Hindlimb muscle (tissue), 1 donor: Measurements from ENCODE around the gene COL4A2. TPM values are rescaled to one million over a fixed set of nuclear protein-coding genes. Genes with fewer than 3 reads are reported as not detected.
"Not testable (repeated sequence)": the region's sequence is repeated elsewhere in the genome, so short reads cannot be mapped to it uniquely, and the experiment has no call there.

Experiments
- DNase-seq: peaks from one replicate; pipeline ENCODE4 v3.0.0-alpha.2; 2013
- polyA plus RNA-seq: library from polyadenylated mRNA; unstranded; fragments of 120-200 nt; gene quantifications from one replicate; pipeline ENCODE4 v1.2.1, GENCODE V29; 2013; ENCODE audit not compliant: insufficient read length

Gene COL4A2
- polyA plus RNA-seq, 1 donor, result 562 TPM

DNA sequence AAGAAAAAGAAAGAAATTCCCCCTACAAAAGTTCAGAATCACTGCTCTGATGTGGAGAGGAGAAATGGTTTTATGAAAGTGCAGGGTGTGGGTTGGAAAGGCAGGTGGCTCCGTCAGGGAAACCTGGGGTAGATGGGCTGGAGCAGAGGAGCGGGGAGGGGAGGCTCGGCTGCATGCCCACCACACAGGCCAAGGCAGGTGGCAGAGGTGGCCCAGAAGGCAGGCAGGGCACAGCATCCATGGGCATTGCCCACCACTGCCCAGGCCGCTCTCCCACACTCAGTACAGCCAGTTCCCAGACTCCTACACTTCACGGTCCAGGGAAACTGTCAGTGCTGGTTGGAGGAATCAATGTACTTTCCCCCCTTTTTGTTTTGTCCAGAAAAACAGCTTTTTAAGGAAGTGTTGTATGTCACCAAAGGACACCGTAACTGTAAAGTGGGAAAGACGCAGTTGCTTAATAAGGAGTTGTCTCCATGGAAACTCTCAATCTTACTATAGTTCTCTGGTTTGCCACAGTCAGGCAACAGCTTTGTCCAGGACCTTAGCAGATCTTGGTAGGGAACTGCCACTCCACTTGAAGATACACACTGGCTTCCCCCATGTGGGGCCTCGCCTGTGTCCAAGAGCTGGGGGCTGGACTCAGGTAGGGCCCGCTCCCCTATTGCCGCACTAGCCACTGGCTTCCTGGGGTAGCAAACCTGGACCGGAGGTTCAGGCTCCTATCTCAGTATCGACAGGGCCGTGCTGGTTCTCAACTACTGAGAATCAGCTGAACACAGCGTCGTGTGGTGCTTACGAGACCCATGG is 171.5 kb downstream of the COL4A2 start:
- DNase-seq, result no peak

DNA sequence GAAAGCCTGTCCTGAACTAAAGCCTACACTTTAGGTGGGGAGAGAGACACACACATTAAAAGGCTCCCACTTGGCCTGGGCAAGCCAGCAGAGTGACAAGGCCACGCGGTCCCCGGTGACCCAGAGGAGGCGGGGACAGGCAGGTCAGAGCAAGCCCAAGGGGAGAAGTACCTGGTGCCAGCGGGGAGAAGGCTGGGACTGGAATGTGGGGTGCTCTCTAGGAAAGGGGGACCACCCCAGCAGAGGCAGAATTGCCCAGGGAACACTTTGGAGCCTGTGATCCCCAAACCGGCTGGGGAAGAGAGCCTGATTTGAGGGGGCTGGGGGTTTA is 172.1 kb downstream of the COL4A2 start:
- DNase-seq, result no peak

DNA sequence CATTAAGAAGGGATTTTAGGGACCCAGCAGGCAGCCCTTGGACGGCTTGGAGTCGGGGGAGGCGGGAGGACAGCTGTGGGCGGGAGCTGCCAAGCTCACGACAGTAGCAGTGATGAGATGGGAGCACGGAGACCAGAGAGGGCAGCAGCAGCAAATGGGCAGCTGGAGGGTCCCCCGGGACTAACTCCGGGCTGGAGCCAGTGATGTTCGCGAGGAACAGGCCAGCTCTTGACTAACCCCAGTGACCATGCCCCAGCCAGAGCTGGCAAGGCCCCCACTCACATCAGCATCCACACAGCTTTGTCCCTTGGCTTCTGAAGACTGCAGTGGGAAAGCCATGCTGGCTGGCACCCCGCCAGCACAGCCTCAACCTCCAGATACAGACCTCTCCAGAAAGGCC is 172.6 kb downstream of the COL4A2 start:
- no peak for DNase-seq

DNA sequence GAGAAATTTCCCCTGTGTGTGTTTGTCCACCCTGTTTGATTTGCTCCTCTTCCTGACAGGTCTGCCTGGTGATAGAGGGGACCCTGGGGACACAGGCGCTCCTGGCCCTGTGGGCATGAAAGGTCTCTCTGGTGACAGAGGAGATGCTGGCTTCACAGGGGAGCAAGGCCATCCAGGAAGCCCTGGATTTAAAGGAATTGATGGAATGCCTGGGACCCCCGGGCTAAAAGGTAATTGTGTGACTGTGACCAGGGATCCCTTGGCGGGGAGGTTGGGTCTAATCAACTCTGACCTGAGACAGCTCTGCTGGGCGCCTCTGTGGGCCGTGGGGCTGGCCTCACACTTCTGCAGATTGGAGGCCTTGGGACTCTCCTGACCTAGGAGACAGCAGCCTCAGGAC is 173.1 kb downstream of the COL4A2 start:
- DNase-seq, result no peak

DNA sequence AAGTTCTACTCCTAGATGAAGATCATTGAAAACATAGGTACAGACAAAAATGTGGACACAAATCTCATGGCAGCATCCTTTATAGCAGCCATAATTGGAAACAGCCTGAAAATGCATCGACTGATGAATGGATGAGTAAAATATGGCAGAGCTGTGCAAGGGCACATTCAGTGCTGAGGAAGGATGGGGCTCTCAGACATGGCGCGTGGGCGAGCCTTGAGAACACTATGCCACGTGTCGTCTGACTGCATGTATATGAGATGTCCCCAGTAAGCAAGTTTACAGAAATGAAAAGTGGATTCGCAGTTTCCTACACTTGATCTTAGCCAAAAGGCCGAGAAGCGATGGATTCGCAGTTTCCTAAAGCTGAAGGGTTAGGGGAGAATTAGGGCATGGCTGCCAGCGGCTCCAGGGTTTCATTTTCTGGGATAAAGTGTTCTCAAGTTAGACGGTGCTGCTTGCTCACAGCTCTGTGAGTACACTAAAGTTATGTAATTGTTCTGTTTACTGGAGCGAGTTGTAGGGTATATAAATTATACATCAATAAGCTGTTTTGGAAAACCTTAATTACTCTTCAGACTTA is 176.4 kb downstream of the COL4A2 start:
- DNase-seq, result no peak

DNA sequence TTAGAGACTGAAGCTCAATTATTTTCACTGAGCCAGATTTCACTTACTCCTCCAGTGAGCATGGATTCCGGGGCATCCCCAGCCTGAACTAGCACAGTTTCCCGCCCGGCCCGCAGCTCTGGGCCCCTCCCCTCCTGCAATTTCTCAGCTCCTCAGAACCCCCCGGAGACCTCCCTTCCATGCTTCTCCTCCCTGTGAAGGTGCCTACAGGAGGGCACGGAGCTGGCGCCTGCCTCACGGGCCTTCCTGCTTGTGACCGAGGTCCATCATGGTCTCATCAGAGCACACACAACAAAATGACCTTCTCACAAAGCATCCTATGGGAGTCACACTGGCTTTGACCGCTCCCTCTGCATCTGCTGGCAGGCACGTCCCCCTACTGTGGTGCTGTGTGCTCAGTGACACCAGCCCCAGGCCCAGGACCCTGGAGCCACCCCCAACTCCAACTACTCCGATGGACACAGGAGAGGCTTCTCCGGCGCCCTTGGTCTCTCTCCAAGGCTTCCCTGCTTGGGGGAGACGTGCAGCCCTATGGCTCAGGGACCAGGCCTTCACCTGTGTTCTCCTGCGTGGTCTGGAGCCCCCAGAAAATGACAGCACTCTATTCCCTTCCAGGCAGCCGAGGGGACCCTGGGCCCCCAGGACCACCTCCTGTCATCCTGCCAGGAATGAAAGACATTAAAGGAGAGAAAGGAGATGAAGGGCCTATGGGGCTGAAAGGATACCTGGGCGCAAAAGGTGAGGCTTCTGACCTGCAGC is 177.4 kb downstream of the COL4A2 start:
- no peak for DNase-seq

DNA sequence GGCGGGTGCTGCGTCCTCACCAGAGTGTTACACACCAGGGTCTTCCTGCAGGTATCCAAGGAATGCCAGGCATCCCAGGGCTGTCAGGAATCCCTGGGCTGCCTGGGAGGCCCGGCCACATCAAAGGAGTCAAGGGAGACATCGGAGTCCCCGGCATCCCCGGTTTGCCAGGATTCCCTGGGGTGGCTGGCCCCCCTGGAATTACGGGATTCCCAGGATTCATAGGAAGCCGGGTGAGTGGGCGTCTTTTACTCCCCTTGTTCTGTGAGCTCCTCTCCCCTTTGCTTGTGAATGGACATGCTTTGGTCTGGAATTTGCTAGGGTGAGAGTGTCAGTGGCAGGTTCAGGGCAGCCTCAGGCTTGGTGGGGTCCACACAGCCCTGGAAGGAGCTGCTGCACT is 178.5 kb downstream of the COL4A2 start:
- DNase-seq, result no peak

DNA sequence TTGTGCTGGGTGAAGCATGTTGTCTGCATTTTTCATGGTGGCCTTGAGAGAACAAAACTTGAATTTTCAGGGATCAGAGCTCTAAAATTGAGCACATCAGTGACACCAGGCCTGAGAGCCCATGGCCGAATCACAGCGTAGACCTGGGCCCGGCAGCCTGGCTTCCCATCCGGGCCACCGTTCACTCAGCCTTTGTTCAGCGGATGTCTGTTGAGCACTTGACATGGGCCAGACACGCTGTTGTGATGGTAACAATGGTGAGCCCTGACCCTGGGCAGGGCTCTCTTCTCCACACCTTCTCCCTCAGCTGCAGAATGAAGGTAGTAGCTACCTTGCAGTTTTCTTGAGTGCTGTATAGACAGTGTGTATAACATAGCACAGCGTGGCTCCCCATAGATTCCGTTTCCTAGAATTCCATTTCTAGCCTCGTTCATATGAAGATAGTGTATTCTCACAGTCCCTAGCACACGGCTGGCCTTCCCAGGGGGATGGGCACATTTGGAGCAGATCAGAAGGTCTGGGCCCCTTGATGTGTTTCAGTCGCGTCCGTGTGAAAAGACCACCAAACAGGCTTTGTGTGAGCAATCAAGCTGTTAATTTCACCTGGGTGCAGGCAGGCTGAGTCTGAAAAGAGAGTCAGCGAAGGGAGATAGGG is 179.1 kb downstream of the COL4A2 start:
- DNase-seq, result no peak

DNA sequence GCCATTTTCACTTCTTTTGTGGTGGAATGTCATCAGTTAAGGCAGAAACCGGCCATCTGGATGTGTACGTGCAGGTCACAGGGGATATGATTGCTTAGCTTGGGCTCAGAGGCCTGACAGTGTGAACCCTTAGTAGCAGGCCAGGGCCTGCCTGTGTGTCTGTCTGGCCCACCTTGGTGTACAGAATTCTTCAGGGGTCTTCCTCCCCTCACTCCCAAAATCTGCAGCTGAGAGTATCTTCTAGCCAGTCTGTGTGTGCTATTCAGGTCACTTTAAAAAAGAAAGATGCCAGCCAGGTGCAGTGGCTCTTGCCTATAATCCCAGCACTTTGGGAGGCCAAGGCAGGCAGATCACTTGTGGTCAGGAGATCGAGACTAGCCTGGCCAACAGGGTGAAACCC is 179.8 kb downstream of the COL4A2 start:
- DNase-seq, result not testable (repeated sequence)

DNA sequence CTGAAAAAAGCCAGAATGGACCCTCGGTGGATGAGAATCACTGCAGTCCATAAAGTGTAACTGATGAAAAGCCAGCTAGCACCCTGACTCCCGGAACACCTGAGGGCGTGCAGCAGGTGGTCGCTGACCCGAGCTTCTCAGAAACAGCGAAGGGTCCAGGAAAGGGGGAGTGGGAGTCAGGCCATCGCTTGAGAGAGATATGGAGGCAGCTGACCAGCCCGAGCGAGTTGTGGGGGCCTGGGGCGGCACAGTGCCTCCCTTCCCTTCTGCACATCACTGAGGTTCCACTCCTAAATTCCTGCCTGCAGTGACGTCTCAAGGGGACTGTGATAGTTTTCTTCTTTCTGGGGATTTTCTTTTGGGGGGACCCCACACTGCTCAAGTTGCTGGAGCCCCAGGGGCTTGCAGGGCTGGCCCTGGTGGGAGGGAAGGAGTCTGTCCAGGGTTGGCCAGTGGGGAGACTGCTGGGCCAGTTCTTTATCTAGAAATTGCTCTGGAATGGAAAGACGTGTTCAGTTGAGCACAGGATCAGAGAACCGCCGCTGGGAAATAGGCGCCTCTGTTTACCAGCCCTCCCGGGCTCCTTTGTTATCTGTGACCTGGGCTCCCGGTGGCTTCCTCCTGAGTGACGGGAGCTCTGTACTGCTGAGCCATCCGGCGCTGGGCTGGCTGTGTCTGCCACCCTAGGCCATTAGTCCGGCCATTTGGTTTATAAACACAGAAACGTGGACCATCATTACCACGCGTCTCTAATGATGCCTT is 183.1 kb downstream of the COL4A2 start:
- no peak for DNase-seq

DNA sequence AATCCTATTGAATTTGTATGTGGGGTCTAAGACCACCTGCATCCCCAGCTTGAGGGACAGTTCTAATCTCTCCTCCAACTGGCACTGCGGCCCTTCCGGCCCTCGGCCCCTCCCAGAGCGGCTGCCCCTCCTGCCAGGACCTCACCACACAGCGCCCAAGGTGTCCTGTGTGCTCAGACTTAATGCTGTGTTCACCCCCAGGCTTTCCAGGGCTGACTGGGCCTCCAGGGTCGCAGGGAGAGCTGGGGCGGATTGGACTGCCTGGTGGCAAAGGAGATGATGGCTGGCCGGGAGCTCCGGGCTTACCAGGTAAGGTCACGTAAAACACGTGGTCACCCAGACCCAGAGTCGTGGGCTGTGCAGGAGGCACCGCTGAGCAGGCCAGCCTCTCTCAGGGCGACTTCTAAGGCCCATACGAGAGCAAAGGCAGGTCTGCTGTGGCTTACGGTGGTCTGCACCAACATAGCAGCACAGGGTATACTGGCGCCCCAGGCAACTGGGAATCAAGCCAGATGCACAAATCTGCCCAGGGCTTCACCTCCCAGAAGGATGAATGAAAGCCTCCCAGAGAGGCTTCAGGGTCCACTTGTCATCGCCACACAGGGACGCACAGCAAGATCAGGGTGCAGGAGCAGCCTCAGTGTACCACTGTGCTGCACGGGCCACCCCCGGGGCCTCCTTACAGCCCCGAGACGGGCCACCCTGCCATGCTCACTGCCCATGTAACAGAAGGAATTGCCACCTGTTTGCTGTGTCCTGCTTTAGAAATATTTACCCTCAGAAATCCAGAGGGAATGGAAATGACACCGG is 185.0 kb downstream of the COL4A2 start:
- no peak for DNase-seq

DNA sequence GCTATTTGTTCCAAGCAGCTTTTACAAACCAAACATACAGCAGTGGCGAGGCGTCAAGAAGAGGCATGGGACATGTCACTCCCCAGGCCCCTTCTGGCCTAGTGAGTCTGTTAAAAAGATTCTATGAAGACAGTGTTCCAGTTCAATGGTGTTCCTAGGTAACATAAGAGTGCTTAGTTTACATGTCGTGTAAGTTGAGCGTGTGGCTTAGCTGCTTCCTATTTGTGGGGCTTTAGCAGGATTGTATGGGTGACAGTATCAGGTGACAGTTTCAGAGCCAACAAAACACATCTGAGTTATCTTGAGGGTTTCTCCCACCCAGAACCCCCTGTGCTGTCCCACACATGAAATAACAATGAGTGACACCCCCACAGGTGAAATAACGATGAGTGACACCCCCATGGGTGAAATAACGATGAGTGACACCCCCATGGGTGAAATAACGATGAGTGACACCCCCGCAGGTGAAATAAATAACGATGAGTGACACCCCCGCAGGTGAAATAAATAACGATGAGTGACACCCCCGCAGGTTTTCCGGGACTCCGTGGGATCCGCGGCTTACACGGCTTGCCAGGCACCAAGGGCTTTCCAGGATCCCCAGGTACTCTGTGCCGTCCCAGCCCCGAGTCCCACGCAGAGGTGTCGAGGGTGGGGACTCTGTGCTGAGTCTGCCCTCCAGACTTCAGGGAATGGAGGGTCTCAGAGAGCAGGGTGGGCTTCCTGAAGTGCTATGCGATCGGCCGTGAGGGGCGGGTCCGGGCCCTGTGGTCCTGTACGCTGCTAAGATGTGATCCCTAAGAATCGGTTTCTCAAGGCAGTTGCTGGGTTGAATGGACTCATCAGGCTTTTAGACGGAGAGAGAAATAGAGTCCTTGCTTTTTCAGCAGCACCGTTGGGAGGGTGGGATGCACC is 185.9 kb downstream of the COL4A2 start:
- no peak for DNase-seq

DNA sequence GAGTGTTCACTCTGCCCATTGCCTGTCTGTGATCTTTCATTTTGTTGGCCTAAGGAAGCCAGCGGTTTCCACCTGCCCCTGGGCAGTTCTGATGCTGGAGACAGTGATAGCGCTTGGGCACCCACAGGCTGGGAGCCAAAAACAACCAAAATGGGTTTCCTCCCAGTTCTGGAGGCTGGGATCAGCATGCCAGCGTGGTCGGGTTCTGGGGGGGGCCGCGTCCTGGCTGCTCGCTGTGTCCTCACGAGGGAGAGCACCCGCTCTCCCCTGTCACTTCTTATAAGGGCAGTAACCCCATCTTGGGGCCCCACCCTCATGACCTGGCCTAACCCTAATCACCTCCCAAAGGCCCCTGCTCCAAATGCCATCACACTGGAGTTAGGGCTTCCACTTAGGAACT is 186.5 kb downstream of the COL4A2 start:
- DNase-seq, result no peak

DNA sequence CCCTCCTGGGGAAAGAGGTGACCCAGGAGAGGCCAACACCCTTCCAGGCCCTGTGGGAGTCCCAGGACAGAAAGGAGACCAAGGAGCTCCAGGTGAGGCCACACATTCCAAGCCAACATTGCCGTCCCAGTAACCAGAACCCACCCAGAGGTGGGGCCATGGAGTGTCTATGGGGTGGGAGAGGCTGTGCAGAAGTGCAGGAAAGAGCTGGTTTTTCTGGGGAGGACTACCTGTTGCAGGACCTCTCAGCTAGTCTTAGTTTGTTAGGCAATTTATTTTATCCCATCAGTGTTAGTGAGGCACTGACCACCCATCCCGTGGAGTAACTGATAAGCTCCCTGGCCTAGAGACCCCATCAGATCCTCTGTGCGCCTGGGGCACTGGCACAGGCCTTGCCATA is 188.3 kb downstream of the COL4A2 start:
- no peak for DNase-seq

DNA sequence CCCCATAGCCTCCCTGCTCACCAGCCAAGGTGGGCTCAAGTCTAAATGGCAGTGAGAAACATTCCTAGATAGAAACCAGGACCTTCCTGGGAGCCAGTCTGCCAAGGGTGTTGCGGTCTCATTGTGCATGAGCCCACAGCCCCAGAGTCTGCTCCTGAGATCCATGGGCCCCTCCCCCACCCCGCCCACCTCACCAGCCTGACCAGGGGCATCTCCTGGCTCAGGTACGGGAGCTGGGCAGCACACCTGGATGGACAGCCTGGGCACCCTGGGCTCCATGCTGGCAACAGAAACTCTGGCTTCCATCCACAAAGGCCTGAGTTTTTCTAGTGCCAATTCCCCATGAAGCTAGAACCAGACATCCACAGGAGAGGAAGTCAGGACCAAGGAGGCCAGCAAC is 188.8 kb downstream of the COL4A2 start:
- no peak for DNase-seq

DNA sequence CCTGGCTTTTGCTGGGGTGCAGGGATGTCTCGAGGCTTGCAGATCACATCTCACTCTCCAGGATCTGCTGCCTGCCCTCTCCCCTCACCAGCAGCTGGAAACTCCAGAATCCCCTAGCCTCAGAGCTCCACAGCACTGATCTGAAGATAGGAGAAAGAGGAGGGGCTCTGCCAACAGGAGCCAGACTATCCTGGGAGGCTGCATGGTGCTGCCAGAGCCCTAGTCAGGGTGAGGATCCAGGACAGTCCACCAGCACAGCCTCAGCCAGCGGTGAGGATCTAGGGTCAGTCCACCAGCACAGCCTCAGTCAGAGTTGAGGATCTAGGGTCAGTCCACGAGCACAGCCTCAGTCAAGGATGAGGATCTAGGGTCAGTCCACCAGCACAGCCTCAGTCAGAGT is 189.2 kb downstream of the COL4A2 start:
- DNase-seq, result no peak

DNA sequence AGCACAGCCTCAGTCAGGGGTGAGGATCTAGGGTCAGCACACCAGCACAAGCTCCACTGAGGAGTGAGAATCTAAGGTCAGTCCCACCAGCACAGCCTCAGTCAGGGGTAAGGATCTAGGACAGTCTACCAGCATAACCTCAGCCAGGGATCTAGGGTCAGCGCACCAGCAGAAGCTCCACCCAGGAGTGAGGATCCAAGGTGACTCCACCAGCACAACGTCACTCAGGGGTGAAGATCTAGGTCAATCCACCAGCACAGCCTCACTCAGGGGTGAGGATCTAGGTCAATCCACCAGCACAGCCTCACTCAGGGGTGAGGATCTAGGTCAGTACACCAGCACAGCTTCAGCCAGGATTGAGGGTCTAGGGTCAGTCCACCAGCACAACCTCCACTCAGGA is 189.9 kb downstream of the COL4A2 start:
- DNase-seq, result no peak

DNA sequence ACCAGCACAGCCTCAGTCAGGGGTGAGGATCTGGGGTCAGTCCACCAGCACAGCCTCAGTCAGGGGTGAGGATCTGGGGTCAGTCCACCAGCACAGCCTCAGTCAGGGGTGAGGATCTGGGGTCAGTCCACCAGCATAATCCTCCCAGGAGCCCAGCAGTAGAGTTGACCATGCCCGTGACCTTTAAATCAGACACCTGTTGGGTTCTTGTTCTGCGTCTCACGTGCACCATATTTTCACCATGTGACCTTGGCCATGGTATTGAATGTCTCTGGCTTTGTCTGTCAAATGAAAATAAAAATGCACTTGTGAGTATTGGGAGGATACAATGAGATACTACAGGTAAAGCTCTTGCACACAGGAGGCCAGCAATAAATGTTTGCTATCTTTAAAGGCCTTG is 190.8 kb downstream of the COL4A2 start:
- DNase-seq, result not testable (repeated sequence)

DNA sequence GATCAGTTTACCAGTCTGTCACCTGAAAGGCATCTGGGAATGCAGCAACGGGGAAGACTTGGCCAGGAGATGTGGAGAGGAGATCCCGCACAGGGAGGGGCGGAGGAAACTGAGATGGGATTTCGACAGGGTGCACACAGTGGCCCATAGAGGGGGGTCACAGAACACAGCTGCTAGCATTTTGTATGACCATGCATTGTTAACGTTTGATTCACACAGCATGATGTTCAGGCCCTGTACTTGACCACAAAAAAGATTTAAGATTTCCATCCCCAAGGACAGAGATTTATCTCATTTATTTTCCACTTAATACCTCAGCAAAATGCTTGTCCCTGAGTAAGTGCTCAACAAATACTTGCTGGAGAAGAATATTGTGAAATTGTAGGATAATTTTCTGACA is 191.2 kb downstream of the COL4A2 start:
- DNase-seq, result no peak

DNA sequence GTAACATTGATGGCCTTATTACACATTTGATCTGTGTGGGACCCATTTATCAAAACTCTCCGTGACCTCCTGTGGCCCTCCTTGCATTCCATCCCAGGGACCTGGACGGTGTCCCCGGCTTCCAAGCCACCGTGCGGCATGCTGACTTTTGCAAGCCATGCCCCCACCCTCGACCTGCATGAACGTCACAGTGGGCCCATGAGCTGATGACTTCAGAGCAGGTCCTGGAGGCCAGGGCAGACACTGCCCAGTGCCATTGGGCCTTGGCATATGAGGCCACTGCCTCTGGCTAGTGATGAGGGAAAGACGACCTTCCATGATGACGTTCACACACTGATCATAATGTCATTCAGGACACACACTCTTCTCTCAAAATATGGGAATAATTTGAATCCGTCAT is 191.7 kb downstream of the COL4A2 start:
- DNase-seq, result no peak
